HG03103 (cell line): ENCODE results near the gene SEPTIN1.
"Not testable (repeated sequence)": the region's sequence is repeated elsewhere in the genome, so short reads cannot be mapped to it uniquely, and the experiment has no call there.

ENCODE experiments used
- ATAC-seq: cut with Tn5 transposase; IDR thresholded peaks from one replicate; pipeline ENCODE4 v1.9.1; 2021; ENCODE audit warnings: low read depth; ENCODE audit not compliant: unreplicated experiment

SEPTIN1 gene

DNA sequence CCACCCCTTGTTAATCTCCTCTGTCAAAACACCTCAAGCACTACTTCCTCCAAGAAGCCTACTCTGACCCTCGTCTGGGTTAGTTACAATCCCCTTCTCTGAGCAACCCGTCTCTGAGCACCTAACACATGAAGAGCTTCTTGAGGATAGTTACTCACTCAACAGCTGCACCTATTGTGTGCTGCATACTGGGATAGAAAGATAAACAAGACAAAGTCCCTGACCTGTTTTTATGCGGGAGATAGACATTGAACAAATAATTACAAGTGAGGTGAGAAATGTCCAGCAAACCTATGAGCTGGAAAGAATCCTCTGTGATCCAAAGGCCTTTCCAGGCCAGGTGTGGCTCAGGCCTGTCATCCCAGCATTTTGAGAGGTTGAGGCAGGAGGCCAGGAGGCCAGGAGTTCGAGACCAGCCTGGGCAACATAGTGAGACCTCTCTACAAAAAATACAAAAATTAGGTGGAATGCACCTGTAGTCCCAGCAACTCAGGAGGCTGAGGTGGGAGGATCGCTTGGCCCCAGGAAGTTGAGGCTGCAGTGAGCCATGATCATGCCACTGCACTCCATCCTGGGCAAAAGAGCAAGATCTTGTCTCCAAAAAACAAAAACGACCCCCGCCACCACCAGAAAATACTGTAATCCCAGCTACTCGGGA, 19.5 kb upstream of the SEPTIN1 start:
- ATAC-seq = no peak

GRCh38 chr16:30399435-30400186, 17.2 kb upstream of the SEPTIN1 start:
- ATAC-seq = no peak

DNA sequence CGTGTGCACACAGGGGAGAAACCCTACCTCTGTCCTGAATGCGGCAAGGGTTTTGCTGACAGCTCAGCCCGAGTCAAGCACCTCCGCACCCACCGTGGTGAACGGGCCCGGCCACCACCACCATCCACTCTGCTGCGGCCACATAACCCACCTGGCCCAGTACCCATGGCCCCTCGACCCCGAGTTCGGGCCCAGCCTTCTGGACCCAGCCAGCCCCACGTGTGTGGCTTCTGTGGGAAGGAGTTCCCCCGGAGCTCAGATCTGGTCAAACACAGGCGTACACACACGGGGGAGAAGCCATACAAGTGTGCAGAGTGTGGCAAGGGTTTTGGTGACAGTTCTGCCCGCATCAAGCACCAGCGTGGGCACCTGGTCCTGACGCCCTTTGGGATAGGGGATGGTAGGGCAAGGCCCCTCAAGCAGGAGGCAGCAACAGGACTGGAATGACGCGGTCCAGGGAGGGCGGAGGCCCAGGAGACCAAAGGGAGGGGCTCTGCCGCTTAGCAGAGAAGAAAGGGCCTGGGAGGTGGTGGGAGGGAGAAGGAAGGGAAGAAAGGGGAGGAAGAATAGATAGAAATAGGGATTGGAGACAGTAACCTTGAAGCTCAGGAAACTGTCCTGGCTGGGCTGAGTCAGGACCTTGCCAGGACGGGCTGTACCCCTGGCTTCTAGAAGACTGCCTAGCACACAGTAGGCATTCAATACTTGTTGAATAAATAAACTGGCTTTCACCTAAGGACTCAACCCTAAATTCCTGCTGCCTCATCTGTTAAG, 16.5 kb upstream of the SEPTIN1 start:
- ATAC-seq = no peak

DNA sequence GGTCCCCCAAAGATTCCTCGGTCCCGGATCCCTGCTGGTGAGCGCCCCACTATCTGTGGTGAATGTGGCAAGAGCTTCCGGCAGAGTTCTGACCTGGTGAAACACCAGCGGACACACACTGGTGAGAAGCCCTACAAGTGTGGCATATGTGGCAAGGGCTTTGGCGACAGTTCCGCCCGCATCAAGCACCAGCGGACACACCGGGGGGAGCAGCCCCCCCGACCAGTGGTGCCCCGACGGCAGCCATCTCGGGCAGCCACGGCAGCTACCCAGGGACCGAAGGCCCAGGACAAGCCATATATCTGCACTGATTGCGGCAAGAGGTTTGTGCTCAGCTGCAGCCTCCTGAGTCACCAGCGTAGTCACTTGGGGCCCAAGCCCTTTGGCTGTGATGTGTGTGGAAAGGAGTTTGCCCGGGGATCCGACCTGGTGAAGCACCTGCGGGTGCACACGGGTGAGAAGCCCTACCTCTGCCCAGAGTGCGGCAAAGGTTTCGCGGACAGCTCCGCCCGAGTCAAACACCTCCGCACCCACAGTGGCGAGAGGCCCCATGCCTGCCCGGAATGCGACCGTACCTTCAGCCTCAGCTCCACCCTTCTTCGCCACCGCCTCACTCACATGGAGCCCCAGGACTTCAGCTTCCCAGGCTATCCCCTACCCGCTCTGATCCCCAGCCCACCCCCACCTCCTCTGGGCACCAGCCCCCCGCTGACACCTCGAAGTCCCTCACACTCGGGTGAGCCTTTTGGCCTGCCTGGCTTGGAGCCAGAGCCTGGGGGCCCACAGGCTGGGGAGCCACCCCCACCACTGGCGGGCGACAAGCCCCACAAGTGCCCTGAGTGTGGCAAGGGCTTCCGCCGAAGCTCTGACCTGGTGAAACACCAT, 15.7 kb upstream of the SEPTIN1 start:
- no peak for ATAC-seq

GRCh38 chr16:30397056-30397455, 14.7 kb upstream of the SEPTIN1 start:
- ATAC-seq = no peak

GRCh38 chr16:30396627-30397026, 14.3 kb upstream of the SEPTIN1 start:
- not testable (repeated sequence) for ATAC-seq

- no peak for ATAC-seq
Measured at GRCh38 chr16:30395992-30396585, 13.7 kb upstream of the SEPTIN1 start.

GRCh38 chr16:30395155-30395991, 13.0 kb upstream of the SEPTIN1 start, which contains the start of gene ZNF48:
ZNF48 (plus strand) TSS chr16:30395420; CDS start chr16:30395795, 375 bp downstream.
- peak; percentile 53 for ATAC-seq

DNA sequence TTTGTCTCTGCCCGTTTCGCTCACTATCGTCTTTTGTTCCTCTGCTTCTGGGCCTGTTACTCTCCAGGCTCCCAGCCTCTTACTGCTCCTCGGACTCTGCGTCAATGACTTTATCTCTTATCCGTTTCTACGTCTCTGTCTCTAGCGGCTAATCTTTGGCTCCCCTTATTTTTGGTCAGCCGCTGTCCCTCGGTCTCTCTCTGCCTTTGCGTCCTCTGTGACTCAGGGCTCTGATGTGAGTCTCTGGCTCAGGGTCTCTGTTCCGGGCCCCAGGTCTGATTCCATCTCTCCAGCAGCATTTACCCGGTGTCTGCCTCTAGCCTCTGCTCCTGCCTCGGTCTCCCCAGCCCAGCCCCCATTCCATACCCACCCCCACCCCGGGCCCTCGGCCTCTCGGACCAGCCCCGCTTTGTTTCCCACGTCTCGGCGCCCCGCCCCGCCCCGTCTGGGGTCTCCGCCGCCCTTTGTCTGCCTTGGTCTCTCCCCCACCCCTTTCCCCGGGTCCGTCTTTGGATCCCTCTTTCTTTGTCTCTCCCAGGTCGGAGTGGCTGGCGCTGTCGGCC, 12.3 kb upstream of the SEPTIN1 start:
- ATAC-seq = no peak

DNA sequence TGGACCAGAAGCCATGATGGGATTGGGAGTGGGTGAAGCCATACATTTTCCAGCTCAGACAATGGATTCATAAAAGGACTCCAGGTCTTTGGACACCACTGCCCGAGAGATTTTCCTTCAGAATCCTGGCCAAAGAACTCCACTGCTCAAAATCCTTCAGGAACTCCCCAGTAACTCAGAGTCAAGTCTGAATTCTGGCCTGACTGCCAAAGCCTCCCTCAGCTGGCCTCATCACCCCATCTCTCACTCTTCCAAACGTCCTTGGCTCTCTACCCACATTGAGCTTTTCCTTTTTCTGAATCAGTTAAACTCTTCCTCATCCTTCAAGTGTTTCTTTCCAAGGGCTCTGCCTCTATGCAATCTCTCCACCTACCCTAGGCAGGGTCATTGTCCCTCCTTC, 1.2 kb upstream of the SEPTIN1 start:
- no peak for ATAC-seq

- no peak for ATAC-seq
Measured at GRCh38 chr16:30381291-30382041, 895 bp downstream of the SEPTIN1 start.

DNA sequence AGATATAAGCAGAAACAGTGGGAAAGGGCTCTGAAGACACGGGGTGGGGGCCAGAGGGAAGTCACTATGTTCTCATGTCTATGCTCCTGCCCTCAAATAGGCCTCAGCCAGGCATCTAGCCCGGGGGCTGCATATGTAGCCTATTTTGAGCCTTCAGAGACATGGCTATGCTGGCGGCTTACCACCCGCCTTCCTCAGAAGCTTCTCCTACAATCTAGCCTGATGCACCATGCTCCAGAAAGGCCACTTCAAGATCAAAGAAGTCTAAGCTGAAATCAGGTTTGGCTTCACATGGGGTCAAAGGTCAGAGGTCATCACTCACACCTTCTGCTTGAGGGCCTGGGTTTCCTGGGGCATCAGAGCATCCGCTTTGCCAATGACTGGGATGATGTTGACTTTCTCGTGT, 1.6 kb downstream of the SEPTIN1 start:
- ATAC-seq = no peak

GRCh38 chr16:30380072-30380802, 2.1 kb downstream of the SEPTIN1 start:
- ATAC-seq = no peak

DNA sequence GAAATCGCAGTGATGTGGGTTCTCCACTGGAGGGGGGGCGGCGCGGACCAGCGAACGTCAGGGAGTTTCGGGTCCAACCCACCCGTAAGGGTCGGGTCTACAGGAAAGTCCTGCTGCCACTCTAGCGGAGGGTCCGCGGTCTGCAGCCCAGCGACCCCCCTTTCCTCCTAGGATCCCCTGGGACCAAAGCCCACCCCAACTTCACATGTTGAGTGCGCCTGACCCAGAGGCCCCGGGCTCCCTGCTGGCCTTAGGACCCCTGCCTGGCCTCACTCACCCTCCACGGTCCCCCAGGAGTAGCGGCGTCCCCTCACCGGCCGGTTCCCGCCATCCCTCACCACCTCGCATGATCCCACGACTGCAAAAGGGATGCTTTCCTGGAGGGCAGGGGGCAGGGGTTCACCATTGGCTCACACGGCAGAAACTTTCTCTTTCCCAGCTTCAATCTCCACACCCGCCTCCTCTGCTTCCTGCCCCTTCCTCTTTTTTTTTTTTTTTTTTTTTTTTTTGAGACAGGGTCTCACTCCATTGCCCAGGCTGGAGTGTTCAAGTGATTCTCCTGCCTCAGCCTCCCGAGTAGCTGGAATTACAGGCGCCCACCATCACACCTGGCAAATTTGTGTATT, 3.1 kb downstream of the SEPTIN1 start:
- peak; percentile 1 for ATAC-seq

- peak; percentile 78 for ATAC-seq
Measured at GRCh38 chr16:30378236-30379157, 3.9 kb downstream of the SEPTIN1 start.

GRCh38 chr16:30377812-30378235, 4.5 kb downstream of the SEPTIN1 start:
- ATAC-seq = peak; percentile 13
